Activated CD4-positive, alpha-beta memory T cell treated with anti-CD3 and anti-CD28 coated beads, Interleukin-2, amount 10 ng/mL, durations not matched to agents 7 days and 5 days (primary cell): Measurements from ENCODE around the gene TLE4. TPM values are rescaled to one million over a fixed set of nuclear protein-coding genes. Genes with fewer than 3 reads are reported as not detected.

Experiments
- CTCF ChIA-PET: fragments of 350-600 bp; sonication (Branson Sonifier 250); formaldehyde crosslinking; loops from one replicate; lab custom pipeline; 2021; ENCODE audit warnings: antibody characterized with exemption, inconsistent platforms; lab: Charles Lee
- POLR2A ChIA-PET: fragments of 350-600 bp; sonication (Branson Sonifier 250); formaldehyde crosslinking; loops from one replicate; lab custom pipeline; 2021; ENCODE audit warnings: antibody characterized with exemption; lab: Charles Lee
- DNase-seq: peaks from one replicate; pipeline ENCODE4 v3.0.0-alpha.2; 2020
- H3K27ac Mint-ChIP-seq: one replicate; pipeline ENCODE4 v1.8.0; 2021; ENCODE audit warnings: mild to moderate bottlenecking, mixed read lengths
- H3K27me3 Mint-ChIP-seq: one replicate; pipeline ENCODE4 v1.8.0; 2021; ENCODE audit warnings: mixed read lengths
- H3K36me3 Mint-ChIP-seq: one replicate; pipeline ENCODE4 v1.8.0; 2021; ENCODE audit warnings: low read depth, mixed read lengths
- H3K4me1 Mint-ChIP-seq: one replicate; pipeline ENCODE4 v1.8.0; 2021; ENCODE audit warnings: mixed read lengths
- H3K4me3 Mint-ChIP-seq: one replicate; pipeline ENCODE4 v1.8.0; 2021; ENCODE audit warnings: mild to moderate bottlenecking, mixed read lengths
- H3K9me3 Mint-ChIP-seq: one replicate; pipeline ENCODE4 v1.8.0; 2021; ENCODE audit warnings: mixed read lengths
- total RNA-seq, 2 experiments: library from RNA; stranded (reverse); gene quantifications; one replicate each; pipeline ENCODE4 v1.2.3, GENCODE V29; 2021

Gene TLE4
- total RNA-seq, 2 experiments from 2014 or later: 33.3 to 38.3 TPM

DNA sequence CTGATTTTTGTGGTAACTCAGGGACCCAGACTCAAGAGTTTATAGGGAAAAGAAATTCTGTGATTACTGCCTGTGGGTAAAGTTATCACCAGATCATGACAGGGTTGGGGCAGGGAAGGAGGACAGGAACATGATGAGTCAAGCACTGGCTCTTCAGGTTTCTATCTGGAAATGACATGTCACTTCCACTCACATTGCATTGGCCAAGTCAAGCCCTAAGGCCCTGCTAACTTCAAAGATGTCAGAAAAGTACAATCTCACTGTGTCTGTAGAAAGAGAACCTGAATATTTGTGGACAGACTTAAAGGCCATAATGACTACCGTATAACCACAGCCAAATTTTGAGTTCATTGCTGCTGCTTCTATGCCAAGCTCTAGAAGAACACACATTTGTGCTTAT, 187.7 kb downstream of the TLE4 start:
- ChIA-PET CTCF (no interaction called here), POLR2A (no interaction called here)
- Mint-ChIP-seq H3K36me3 (no peaks in the 10 kb centered on the region), H3K4me1 (peaks cover 13% of the 10 kb centered on the region), H3K9me3 (no peaks in the 10 kb centered on the region), H3K27me3 (no peaks in the 10 kb centered on the region), H3K27ac (no peak overlapping the region), H3K4me3 (no peak overlapping the region)
- DNase-seq: no peak

DNA sequence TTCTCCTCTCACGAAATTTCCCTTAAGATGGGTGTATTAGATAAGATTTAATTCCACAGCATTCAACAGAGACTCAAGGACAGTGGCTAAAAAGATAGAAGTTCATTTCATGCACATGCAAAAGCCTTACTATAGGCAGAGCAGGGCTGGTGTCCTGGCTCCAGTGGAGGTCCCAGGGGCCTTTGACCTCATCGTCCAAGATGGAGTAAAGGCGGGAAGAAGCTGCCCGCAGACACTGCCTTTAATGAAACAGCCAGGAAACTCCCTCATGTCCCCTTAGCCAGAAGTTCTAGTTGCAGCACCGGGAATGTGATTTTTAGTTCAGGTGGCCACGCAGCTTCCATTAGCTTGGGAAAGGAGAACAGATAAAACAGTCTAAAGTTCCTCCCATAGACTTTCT, 190.3 kb downstream of the TLE4 start:
- DNase-seq: no peak
- POLR2A ChIA-PET: no interaction called here
- Mint-ChIP-seq H3K9me3 (no peaks in the 10 kb centered on the region), H3K36me3 (no peaks in the 10 kb centered on the region), H3K4me3 (no peak overlapping the region), H3K27me3 (no peaks in the 10 kb centered on the region), H3K27ac (no peak overlapping the region), H3K4me1 (peaks cover 9% of the 10 kb centered on the region)
- CTCF ChIA-PET: no interaction called here

DNA sequence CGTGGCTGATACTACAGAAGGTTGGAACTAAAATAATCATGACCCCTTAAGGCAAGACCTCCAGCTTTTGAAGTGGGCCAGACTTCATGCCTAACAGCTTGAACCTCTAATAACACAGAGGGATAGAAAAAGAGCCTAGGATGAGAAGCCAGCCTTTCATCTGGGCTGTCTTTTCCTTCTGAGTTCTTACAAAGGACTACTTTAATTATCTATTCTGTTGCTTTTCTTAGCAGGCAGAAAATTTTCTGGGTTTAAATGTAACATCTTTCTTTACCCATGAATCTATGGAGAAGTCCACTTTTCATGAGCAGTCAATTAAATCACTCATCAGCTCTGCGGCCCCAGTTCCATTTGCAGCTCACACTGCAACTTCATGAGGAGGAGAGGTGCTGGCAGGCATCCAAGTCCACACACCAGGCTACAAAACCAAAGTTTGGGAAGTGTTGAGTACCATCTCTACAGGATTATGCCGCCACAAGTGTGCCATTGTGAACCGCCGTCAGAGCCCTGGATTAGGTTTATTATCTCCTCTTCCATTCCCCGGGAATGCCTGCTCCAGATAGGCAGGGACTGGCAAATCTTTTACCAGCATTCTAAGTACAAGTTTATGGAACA, 192.0 kb downstream of the TLE4 start:
- Mint-ChIP-seq H3K4me1 (peaks cover 9% of the 10 kb centered on the region), H3K9me3 (no peaks in the 10 kb centered on the region), H3K27ac (no peak overlapping the region), H3K27me3 (no peaks in the 10 kb centered on the region), H3K4me3 (no peak overlapping the region), H3K36me3 (no peaks in the 10 kb centered on the region)
- ChIA-PET CTCF (no interaction called here), POLR2A (no interaction called here)
- DNase-seq: no peak

DNA sequence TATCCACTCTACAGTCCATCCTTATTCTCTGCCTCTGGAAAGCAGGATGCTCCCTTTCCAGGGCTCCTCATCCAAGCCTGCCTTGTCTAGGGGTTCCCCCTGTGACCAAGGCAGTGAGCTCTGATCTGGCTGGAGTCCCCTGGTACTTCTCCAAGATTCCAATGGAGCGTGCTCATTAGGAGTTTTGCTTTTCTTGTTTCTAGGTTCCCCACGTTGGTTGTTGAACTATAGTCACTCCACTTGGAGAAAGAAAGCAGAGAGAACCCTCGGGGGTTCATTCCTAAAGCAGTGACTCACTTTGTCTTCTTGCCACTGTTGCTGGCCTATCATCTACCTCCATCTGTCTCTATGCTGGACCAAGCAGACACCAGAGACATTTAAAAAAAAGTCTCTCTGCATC, 192.6 kb downstream of the TLE4 start:
- Mint-ChIP-seq H3K27ac (no peak overlapping the region), H3K4me1 (peaks cover 6% of the 10 kb centered on the region), H3K9me3 (no peaks in the 10 kb centered on the region), H3K36me3 (no peaks in the 10 kb centered on the region), H3K27me3 (no peaks in the 10 kb centered on the region), H3K4me3 (no peak overlapping the region)
- POLR2A ChIA-PET: no interaction called here
- CTCF ChIA-PET: no interaction called here
- DNase-seq: no peak

DNA sequence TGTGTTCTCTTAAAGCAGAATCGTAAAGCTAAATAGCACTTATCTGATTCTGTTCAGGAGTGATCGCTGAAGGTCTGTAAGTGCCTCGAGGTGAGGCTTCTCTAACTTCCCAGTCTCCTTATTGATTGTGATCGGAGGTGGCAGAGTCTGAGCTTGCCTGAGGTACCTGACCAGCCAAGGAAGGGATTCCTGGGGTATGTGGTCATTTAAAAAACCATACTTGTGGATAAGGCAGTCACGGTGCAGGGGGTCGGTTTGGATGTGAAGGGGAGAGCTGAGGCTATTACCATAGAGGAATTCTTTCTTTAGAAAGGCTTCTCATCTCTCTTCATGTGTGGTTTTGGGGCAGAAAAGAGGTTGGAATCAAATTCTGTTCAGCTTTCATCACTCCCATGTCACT, 193.7 kb downstream of the TLE4 start:
- Mint-ChIP-seq H3K27ac (no peak overlapping the region), H3K36me3 (no peaks in the 10 kb centered on the region), H3K9me3 (no peaks in the 10 kb centered on the region), H3K27me3 (no peaks in the 10 kb centered on the region), H3K4me1 (no peaks in the 10 kb centered on the region), H3K4me3 (no peak overlapping the region)
- POLR2A ChIA-PET: no interaction called here
- CTCF ChIA-PET: no interaction called here
- DNase-seq: no peak

DNA sequence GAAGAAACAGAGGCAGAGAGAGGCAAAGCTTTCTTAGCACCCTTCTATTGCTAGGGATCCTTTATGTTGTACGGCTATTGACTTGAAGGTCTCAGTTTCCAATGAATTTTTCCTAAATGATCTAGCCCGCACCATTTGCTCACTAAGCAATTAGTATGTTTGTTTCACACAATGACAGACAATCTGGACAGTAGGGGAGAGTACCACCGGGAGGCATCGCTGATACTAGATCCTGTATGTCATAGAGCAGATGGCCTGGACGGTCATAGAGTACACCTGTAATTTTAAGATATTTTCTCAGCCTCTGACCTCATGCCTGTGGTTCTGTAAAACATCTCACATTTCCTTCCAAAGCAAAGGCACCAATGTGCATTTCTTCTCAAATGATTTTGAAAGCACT, 194.3 kb downstream of the TLE4 start:
- no peaks in the 10 kb centered on the region for H3K36me3 Mint-ChIP-seq
- ChIA-PET CTCF (no interaction called here), POLR2A (no interaction called here)
- no peak for DNase-seq
- H3K4me1 Mint-ChIP-seq: no peaks in the 10 kb centered on the region
- H3K4me3 Mint-ChIP-seq: no peak overlapping the region
- no peaks in the 10 kb centered on the region for H3K27me3 Mint-ChIP-seq
- H3K9me3 Mint-ChIP-seq: no peaks in the 10 kb centered on the region
- no peak overlapping the region for H3K27ac Mint-ChIP-seq

DNA sequence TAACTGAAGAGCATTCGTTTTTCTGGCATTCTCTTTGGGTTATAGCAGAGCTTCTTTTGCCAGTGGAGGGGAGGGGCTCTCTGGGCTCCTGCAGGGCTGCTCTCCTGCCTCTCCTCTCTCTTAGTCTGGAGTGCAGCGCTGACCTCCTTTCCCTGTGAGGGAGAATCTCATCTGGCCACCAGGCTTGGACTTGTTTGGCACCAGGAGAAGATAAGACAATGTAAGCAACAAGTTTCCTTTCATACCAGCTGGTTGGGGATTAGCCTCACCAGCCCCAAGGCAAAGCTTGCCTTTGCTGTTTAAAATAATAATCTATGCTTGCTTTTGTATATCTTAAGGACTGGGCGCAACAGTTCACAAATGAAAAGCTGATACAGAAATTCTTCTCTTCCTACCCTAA, 196.4 kb downstream of the TLE4 start:
- no peaks in the 10 kb centered on the region for H3K36me3 Mint-ChIP-seq
- peaks cover 5% of the 10 kb centered on the region for H3K27me3 Mint-ChIP-seq
- no peaks in the 10 kb centered on the region for H3K4me1 Mint-ChIP-seq
- ChIA-PET CTCF (no interaction called here), POLR2A (no interaction called here)
- DNase-seq: no peak
- no peak overlapping the region for H3K27ac Mint-ChIP-seq
- peaks cover 2% of the 10 kb centered on the region for H3K9me3 Mint-ChIP-seq
- no peak overlapping the region for H3K4me3 Mint-ChIP-seq

DNA sequence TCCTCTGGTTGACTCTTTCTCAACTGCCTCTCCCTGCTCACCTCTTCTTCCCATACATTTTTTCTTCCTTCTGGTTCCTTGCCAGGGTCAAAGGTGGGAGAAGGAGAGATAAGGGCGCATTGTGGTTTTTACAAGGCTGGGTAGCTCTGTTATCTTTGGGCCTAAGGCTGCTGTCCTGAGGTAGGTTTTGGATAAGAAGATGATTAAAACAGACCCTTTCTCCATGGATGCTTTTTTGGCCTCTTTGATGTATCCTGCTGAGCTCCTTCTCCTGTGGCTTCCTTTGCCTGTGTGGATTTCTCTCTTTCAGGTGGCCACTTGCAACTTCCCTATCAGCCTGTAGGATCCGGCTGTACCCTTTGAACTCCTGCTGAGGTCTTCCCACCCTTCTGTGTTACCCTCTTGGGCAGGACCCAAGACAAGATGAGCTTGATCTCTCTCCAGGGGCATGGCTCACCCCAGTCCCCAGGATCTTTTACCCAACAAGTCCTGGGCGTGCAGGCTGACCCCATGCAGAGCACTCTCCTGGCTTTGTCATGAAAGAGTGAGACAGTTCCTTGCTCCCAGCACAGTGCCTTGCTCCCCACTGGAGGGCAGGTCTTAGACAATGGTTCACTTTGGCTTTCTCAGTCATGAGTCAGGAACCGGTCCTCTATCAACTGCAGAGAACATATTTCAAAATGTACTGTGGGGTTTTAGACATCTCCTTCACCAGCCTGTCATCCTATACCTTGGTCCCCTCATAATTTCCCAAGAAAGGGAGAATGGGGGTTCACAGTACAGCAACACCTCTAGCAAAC, 197.9 kb downstream of the TLE4 start:
- Mint-ChIP-seq H3K27me3 (peaks cover 7% of the 10 kb centered on the region), H3K27ac (no peak overlapping the region), H3K9me3 (peaks cover 2% of the 10 kb centered on the region), H3K4me3 (no peak overlapping the region), H3K4me1 (no peaks in the 10 kb centered on the region), H3K36me3 (no peaks in the 10 kb centered on the region)
- ChIA-PET POLR2A (interaction anchor here (0.6 kb wide), 1 partner anchor 325 kb away, joined by 3 read pairs; no protein-coding TSS in a partner anchor), CTCF (no interaction called here)
- DNase-seq: no peak

DNA sequence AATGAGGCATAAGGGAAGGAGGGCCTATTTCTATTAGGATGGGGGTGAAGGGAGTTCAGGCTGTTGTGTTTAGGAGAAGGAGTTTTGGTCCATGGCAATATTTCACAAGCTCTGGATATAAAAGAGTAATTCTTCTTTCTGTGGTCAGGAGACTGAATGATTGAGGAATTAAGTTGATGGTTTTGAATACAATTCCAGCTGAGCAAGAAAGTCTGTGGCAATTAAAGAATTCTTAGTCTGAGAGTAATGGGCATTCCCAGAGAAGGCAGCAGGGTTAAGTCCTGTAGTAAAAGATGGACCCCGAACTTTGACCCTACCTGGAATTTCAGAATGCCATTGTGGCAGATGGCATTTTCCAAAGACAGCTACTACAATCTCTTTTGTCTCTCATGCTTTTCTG, 202.6 kb downstream of the TLE4 start:
- no peak for DNase-seq
- no peaks in the 10 kb centered on the region for H3K4me1 Mint-ChIP-seq
- H3K9me3 Mint-ChIP-seq: peaks cover 2% of the 10 kb centered on the region
- H3K27ac Mint-ChIP-seq: no peak overlapping the region
- POLR2A ChIA-PET: no interaction called here
- no peak overlapping the region for H3K4me3 Mint-ChIP-seq
- H3K27me3 Mint-ChIP-seq: peaks cover 7% of the 10 kb centered on the region
- no peaks in the 10 kb centered on the region for H3K36me3 Mint-ChIP-seq
- CTCF ChIA-PET: no interaction called here
